Uterus (tissue), 4 donors: Measurements from ENCODE around the gene RIOK3. TPM values are rescaled to one million over a fixed set of nuclear protein-coding genes. Genes with fewer than 3 reads are reported as not detected.
"Not testable (repeated sequence)": the region's sequence is repeated elsewhere in the genome, so short reads cannot be mapped to it uniquely, and the experiment has no call there.

Experiments
- DNase-seq, 2 donors: peaks; one replicate each; pipeline ENCODE4 v3.0.0-alpha.2; 2019 to 2020
- H3K27ac ChIP-seq, 2 donors: fragments of 200-600 bp; sonication (generic); 1 replicate in 1 of 2; 2 replicates in 1 of 2; pipeline ENCODE4 v1.5.1; 2016 to 2018
- H3K27me3 ChIP-seq, 2 donors: fragments of 200-600 bp; sonication (generic); one replicate each; pipeline ENCODE4 v1.5.1; 2018 to 2019; ENCODE audit warnings: control low read depth in 1 of 2
- H3K36me3 ChIP-seq, 2 donors: fragments of 200-600 bp; sonication (generic); one replicate each; pipeline ENCODE4 v1.5.1; 2019; ENCODE audit warnings: control low read depth in 1 of 2
- H3K4me1 ChIP-seq, 2 donors: fragments of 200-600 bp; sonication (generic); one replicate each; pipeline ENCODE4 v1.5.1; 2018 to 2019; ENCODE audit warnings: control low read depth in 1 of 2
- H3K4me3 ChIP-seq, 2 donors: fragments of 200-600 bp; sonication (generic); 1 replicate in 1 of 2; 2 replicates in 1 of 2; pipeline ENCODE4 v1.5.1; 2018 to 2019; ENCODE audit warnings: mild to moderate bottlenecking in 1 of 2
- H3K9me3 ChIP-seq, 2 donors: fragments of 200-600 bp; sonication (generic); one replicate each; pipeline ENCODE4 v1.5.1; 2019; ENCODE audit warnings: control low read depth in 1 of 2
- POLR2A ChIP-seq, 2 donors: fragments of 450-650 bp; IDR thresholded peaks; one replicate each; pipeline ENCODE4 v1.6.1; 2016; ENCODE audit warnings: antibody characterized with exemption in 2 of 2, mild to moderate bottlenecking in 1 of 2, moderate library complexity in 1 of 2
- intact Hi-C: fragments of 100-400 bp; cut with DNase I; formaldehyde crosslinking; loops from one replicate; pipeline ENCODE4 v1.15.1; 2023; ENCODE audit warnings: low total_unique reads
- total RNA-seq, 4 donors: library from RNA; depleted of rRNA in 3 of 4; stranded (reverse); fragments of >200 nt in 3 of 4; gene quantifications; one replicate each; pipeline versions ENCODE4 v1.1.0 to v1.2.4, GENCODE V29; 2014 to 2023
- TF ChIP-seq, protein P1 (sequence below), 4 experiments: fragments of 200-600 bp in 2 of 4; fragments of 450-650 bp in 2 of 4; sonication (generic) in 2 of 4; IDR thresholded peaks; one replicate each; pipeline ENCODE4 v1.5.1; 2016 to 2019; ENCODE audit warnings: antibody characterized with exemption in 4 of 4, mild to moderate bottlenecking in 2 of 4, moderate library complexity in 1 of 4
- donor health status: DM: yes; HTN: yes; CAD: no.

Gene RIOK3
- total RNA-seq, 4 donors from 2014 or later = 14.4 to 53.3 (median 39.8) TPM

DNA sequence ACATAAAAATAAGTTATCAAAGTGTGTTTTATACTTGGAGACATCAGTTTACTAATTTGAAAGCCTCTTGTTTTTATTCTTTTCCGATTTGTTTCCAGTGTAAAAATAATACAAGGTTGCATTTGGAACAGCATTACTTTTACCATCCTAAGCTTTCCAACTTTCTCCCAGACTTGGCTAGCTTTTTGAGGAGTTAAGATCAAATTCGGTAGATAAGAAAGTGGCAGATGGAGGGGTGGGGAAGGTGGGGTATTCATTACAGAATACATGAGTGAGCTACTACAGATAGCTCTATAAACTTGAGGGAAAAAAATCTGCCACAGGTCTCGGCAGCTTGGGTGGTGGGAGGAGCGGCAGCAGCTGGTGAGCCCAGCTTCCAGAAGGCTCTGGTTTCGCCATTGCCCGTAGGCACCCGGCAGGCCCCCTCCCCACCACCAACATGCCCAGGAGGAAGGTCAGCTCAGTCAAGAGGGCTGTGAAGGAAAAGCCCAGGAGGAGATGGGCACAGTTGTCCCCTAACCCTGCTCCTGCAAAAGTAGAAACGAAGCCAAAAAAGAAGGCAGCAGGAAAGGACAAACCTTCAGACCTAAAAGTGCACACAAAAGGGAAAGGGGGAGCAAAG is 31.6 kb downstream of the RIOK3 start:
- TF ChIP-seq POLR2A (IDR thresholded peaks at IDR 0.05) = no peak
- TF ChIP-seq, protein P1, sequence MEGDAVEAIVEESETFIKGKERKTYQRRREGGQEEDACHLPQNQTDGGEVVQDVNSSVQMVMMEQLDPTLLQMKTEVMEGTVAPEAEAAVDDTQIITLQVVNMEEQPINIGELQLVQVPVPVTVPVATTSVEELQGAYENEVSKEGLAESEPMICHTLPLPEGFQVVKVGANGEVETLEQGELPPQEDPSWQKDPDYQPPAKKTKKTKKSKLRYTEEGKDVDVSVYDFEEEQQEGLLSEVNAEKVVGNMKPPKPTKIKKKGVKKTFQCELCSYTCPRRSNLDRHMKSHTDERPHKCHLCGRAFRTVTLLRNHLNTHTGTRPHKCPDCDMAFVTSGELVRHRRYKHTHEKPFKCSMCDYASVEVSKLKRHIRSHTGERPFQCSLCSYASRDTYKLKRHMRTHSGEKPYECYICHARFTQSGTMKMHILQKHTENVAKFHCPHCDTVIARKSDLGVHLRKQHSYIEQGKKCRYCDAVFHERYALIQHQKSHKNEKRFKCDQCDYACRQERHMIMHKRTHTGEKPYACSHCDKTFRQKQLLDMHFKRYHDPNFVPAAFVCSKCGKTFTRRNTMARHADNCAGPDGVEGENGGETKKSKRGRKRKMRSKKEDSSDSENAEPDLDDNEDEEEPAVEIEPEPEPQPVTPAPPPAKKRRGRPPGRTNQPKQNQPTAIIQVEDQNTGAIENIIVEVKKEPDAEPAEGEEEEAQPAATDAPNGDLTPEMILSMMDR (IDR thresholded peaks at IDR 0.05) = no peak
- Histone ChIP-seq H3K36me3 (no peaks in the 10 kb centered on the region), H3K27ac (peak overlapping the region in 1 of 2 donors; percentile 33), H3K9me3 (no peaks in the 10 kb centered on the region), H3K27me3 (no peaks in the 10 kb centered on the region), H3K4me3 (no peak overlapping the region), H3K4me1 (peaks cover 0 to 6% of the 10 kb centered on the region in 2 donors)
- no peak for DNase-seq
- intact Hi-C loops = no loop called here

DNA sequence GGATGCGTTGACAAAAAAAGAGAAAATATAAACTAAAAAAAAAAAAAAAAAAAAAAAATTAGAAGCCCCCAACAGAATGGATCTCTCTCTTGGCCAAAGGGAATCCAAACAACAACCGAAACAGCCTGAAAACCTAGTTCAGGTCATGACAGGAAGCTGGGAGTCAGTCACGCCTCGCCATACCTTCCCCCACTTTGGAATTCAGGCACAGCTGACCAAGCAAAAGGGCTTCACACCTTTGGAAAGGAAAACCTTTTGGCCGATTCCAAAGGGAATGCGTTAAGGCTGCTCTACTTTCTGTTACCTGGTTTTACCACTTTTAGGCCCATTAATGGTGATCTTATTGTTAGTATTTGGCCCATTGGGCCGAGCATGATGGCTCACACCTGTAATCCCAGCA is 32.3 kb downstream of the RIOK3 start:
- DNase-seq = no peak
- Histone ChIP-seq H3K9me3 (no peaks in the 10 kb centered on the region), H3K27ac (no peak overlapping the region), H3K4me3 (no peak overlapping the region), H3K4me1 (peaks cover 0 to 6% of the 10 kb centered on the region in 2 donors), H3K27me3 (no peaks in the 10 kb centered on the region), H3K36me3 (no peaks in the 10 kb centered on the region)
- intact Hi-C loops = no loop called here
- no peak for TF ChIP-seq POLR2A (IDR thresholded peaks at IDR 0.05)
- TF ChIP-seq, protein P1 (IDR thresholded peaks at IDR 0.05) = no peak

DNA sequence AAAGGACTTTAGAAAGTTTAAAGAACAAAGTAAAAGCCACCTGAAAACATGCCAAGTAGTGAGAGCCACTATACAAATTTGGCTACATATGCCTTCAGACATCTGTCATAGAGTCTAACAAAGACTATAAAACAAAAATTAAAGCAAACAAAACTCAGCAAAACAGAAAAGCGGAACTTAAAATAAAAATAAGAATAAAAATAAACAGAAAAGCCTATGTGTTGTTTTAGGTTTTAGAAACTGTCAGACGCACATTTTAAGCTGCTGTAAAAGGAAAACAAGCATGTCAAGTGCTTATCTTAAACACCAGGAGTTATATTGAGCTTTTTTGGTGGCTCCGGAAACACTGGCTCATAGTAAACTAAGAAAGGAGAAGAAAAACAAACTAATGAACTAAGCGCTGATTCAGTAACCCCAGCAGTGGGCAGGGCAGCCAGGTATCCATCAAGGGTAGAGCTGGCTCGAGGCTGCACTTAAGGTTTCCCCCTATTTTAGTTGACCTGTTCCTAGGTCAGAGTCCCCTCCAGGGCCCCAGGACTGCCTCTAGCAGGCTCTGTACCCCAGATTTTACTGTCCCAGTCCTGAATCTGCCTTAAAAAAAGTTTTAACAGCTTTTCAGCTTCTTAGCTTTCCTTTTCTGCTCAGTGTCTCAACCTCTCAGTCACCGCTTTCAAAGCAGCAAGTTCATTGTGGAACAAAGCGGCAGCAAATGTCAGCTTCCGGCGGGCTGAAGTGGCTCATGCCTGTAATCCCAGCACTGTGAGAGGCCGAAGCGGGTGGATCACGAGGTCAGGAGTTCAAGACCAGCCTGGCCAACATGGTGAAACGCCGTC is 34.9 kb downstream of the RIOK3 start:
- intact Hi-C loops = no loop called here
- H3K27ac ChIP-seq = peak overlapping the region; percentile 67 to 76

DNA sequence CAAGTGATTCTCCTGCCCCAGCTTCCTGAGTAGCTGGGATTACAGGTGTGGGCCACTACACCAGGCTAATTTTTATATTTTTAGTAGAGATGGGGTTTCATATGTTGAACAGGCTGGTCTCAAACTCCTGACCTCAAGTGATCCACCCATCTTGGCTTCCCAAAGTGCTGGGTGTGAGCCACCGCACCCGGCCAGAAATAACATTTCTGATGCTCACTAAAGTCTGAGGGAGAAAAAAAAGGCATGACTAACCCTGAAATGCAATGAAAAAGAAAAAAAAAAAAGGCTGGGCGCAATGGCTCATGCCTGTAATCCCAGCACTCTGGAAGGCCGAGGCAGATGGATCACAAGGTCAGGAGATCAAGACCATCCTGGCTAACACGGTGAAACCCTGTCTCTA is 36.5 kb downstream of the RIOK3 start:
- H3K4me1 ChIP-seq, DNase-seq, H3K36me3 ChIP-seq, intact Hi-C loops, H3K27me3 ChIP-seq, H3K9me3 ChIP-seq, H3K27ac ChIP-seq, H3K4me3 ChIP-seq: not testable (repeated sequence)

More for the DNA sequence above, 34.9 kb downstream of the RIOK3 start:
- DNase-seq = no peak
- TF ChIP-seq POLR2A (IDR thresholded peaks at IDR 0.05) = no peak
- TF ChIP-seq, protein P1 (IDR thresholded peaks at IDR 0.05) = no peak
- H3K27me3 ChIP-seq = no peaks in the 10 kb centered on the region
- H3K4me3 ChIP-seq = peak overlapping the region in 1 of 2 donors; percentile 7
- H3K36me3 ChIP-seq = no peaks in the 10 kb centered on the region
- peaks cover 0 to 6% of the 10 kb centered on the region in 2 donors for H3K4me1 ChIP-seq
- H3K9me3 ChIP-seq = no peaks in the 10 kb centered on the region

DNA sequence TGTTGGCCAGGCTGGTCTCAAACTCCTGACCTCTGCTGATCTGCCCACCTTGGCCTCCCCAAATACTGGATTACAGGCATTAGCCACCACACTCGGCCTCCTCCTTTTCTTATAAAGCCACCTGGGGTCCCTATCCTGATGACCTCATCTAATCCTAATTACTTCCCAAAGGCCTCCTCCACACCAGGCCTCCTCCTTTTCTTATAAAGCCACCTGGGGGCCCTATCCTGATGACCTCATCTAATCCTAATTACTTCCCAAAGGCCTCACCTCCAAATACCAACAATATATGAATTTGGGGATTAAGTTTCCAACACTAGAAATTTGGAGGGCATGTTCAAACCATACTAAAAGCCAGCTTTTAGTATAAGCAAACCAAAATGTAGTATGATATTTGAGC is 40.6 kb downstream of the RIOK3 start:
- no peak for TF ChIP-seq POLR2A (IDR thresholded peaks at IDR 0.05)
- TF ChIP-seq, protein P1 (IDR thresholded peaks at IDR 0.05) = no peak
- intact Hi-C loops = no loop called here
- H3K27me3 ChIP-seq = no peaks in the 10 kb centered on the region
- H3K9me3 ChIP-seq = no peaks in the 10 kb centered on the region
- no peaks in the 10 kb centered on the region for H3K36me3 ChIP-seq
- H3K4me1 ChIP-seq = no peaks in the 10 kb centered on the region
- H3K4me3 ChIP-seq = no peak overlapping the region
- DNase-seq = no peak
- no peak overlapping the region for H3K27ac ChIP-seq
